NCI-H2227 (cell line): ENCODE measurements around the gene WNT3A.

Experiments
- DNase-seq: peaks from one replicate; lab custom pipeline; 2025; ENCODE audit not compliant: unreplicated experiment; lab: John Stamatoyannopoulos, UW

The WNT3A gene

DNA sequence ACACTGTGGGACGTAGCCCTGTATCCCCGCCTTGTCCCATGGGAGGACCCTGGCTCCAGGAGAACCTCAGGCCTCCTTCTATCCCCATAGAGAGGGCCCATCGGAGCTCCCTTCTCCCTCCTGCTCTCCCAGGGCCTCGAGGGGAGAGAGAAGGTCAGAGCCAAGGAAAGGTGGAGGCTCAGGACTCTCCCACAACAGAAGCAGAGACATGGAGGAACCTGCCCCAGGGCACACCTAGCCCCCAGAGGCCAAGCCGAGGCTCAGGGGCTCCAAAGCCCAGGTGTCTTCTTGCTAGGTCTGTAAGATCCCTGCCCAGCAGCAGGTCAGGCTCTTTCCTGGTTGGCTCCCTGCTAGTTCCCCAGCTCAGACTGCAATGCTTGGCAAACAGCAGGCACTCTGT is 41.3 kb downstream of the WNT3A start:
- DNase-seq = no peak

DNA sequence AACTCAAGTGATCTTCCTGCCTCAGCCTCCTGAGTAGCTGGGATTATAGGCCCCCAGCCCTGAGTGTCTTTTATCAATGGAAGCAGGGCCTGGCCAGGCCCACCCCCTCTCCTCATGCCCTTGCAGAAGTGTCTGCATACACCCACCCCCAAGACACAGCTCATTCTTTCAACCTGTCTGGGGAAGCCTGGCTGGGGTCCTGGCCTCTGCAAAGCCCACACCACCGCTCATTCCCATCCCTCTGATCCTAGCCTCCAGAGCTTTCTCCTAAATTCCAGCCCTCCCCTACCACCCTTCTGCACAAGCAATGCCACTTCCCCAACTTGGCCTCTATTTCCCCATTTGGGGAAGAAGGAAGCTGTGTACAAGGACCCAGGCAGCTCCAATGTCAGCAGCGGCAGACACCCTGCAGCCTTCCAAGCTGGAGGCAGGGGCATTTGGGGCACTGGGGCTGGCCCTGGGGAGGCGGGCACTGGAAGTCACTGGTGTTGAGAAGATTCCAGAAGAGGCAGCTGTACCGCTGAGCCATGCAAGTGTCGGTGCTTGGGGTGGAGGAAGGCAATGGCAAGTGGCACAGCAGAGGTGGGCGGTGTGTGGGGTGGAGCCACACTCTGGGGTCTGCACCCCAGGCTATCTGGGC is 42.0 kb downstream of the WNT3A start:
- no peak for DNase-seq

DNA sequence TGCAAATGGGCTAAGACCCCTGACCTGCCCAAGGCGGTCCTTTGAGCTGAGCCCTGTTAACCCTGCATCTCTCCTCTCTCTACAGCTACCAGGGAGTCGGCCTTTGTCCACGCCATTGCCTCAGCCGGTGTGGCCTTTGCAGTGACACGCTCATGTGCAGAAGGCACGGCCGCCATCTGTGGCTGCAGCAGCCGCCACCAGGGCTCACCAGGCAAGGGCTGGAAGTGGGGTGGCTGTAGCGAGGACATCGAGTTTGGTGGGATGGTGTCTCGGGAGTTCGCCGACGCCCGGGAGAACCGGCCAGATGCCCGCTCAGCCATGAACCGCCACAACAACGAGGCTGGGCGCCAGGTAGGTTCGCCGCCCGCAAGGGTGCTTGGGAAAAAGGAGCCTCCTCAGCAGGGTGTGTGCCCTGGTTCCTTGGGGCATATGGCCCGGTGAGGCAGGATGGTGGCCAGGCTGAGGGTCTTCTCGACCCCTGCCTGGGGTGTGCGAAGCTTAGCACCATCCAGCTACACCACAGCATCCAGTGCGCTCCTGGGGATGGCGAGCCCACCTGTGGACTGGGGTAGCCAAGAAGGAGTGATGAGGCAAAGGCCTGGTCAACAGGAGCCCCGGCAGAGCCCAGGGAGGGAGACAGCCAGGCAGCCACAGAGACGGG is 43.9 kb downstream of the WNT3A start:
- DNase-seq = no peak

- DNase-seq = no peak
Measured at GRCh38 chr1:228058172-228058948, 51.6 kb downstream of the WNT3A start.

GRCh38 chr1:228058949-228059633 is 52.3 kb downstream of the WNT3A start:
- DNase-seq = no peak

GRCh38 chr1:228059634-228060457 is 53.0 kb downstream of the WNT3A start:
- DNase-seq = peak; percentile 97

GRCh38 chr1:228060458-228061190 is 53.8 kb downstream of the WNT3A start:
- peak; percentile 62 for DNase-seq

GRCh38 chr1:228061411-228062084 is 54.8 kb downstream of the WNT3A start:
- no peak for DNase-seq

- no peak for DNase-seq
Measured at GRCh38 chr1:228062085-228062791, 55.4 kb downstream of the WNT3A start.

DNA sequence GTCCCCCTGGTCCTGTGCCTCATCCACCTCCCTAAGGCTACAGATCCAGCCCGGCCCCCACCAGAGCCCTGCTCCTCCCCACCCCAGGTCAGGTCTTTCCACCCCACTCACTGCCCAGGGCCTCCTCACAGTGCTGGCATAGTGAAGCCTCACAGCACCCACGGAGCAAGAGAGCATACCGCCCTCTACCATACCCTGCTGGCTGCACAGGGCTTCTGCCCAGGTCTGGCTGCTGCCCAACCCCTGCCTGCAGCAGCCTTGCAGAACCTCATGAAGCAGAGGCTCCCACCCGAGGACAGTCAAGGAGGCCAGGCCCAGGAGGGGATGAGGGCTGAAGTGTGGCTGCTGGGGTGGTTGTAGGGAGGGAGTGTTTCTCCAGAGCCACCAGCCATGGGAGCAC is 56.0 kb downstream of the WNT3A start:
- DNase-seq = no peak

DNA sequence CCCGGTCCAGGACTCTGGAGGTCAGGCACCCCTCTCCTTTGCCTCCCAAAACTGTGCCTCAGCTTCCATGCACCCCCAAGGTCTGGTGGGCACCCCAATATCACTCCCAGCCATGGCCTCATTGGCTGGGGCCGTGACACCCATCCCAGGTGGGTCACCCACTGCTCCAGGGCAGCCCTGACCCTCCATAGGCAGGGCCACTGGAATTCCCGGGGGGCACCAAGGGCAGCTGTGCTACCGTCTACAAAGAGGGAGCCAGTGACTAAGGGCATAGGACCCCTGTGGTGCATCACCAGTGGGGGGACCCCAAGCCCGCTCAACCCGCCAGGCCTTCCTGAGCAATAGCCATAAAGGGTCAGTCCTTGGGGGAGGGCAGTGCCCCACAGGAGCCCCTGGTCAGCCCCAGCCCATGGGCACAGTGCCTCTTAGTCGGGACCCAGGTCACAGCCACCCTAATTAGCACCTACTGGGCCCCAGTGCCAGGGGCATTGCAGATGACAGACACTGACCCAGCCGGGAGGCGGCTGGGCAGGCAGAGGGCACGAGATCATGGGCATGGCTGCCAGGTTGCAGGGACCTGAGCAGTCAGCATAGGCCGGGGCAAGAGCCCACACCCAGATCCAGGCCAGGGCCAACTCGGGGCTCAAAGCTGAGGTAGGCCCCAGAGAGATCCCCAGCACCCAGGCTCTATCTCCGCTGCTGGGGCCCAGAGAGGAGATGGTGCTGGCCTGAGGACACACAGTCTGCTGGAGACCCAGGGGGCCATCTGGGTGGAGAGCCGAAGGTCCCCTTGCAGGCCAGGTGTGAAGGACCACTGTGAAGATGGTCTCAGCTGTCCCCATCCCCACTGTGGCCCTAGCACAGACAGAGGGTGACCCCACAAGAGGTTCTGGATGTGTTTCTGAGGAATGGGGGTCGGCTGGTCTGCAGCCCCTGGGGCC is 56.7 kb downstream of the WNT3A start:
- DNase-seq = no peak

DNA sequence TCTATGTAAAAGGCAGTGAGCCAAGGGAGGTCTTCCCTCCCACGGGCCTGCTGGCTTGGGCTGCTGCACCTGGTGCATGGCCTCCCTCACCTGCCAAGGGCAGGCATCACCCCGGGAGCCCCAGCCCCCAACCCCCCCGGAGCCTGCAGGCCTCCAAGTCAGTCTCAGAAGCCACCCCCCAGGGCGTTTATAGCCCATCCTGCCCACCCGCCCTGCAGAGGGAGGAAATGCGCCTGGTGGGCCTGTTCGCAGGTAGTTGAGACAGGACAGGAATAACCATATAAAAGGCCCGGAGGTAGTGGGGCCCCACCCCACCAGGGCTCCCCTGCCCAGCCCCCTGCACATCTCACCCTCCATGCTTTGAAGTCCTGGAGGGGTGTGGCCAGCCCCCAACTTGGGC is 57.5 kb downstream of the WNT3A start:
- no peak for DNase-seq

DNA sequence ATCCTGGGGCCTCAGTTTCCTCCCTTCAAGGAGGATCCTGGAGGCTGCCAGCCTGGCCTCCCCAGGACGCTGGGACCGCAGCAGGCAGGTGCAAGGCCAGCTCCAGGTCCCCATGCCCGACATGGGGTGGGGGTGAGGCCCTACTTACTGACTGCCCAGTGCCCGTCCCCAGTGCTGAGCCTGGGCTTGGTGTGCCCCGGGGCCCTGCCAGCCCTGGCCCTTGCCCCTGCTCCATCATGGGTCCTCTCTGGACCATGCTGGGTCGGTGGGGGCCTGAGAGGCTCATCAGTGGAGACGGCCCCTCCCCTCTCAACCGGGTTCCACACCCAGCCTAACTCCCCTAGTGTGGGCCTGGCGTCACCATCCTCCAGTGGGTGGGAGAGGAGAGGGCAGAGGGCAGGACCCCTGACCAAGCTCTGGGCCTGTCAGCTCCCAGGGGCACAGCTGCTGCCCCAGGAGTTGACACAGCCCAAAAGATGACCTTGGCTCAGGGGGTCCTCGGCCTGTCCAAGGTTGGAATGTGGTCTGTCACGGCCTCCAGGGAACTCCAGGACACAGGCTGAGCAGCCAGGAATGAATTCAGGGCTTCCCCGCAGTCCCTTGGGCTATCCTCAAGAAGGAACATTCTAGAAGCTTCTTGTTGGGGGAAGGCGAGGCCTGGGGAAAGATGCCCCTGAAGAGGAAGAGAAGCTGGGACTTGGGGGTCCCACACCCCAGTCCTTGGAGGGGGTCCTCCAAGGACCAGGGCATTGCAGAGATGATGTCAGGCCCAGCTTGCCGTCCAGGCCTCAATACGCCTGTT is 58.1 kb downstream of the WNT3A start:
- no peak for DNase-seq

DNA sequence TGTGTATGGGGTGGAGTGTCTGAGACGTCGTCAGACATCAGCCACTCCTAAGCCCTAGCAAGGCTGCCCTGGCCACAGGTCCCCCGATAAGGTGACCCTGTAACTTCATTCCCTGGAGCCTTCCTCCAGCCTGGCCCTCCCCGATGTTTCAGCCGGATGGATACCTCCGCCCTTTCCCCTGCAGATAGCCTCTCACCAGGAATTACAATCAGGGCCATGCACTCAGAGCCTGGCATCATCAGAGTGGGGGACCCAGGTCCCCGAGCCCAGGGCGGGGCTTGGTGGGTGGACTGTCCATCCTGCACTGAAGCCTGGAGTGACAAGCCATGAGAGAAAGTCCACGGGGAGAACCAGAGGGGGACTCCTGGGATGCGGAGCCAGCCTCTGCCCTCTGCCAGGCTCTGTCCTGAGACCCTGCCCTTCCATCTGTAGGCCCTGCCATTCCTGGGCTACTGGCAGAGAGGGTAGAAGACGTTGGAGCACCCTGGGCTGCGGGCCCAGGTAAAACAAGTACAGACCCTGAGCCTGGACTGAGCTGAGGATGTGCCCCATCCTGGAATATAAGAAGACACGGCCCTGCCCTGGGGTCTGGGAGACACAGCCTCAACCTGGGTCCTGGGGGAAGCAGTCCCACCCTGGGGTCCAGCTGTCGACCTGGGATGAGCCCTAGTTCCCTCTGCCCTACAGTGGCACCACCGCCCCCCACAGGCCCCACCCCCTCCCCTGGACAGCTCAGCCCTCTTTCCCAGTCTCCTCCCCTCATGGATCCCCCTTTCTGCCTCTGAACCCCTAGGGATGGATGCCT is 58.9 kb downstream of the WNT3A start:
- no peak for DNase-seq

- DNase-seq = no peak
Measured at GRCh38 chr1:228066416-228066815, 59.6 kb downstream of the WNT3A start.
